ENCODE measurements around the gene RHEB.

GRCh38 chr7:151484971-151485707, 34.6 kb downstream of the RHEB start:
- no peak for TF ChIP-seq CTCF (IDR thresholded peaks at IDR 0.05)
- no peak for TF ChIP-seq POLR2A (IDR thresholded peaks at IDR 0.05)
